ENCODE measurements around the gene VSTM5. TPM values are rescaled to one million over a fixed set of nuclear protein-coding genes. Genes with fewer than 3 reads are reported as not detected.

Gene VSTM5
- total RNA-seq, 1 experiment from 2014 or later = not detected

DNA sequence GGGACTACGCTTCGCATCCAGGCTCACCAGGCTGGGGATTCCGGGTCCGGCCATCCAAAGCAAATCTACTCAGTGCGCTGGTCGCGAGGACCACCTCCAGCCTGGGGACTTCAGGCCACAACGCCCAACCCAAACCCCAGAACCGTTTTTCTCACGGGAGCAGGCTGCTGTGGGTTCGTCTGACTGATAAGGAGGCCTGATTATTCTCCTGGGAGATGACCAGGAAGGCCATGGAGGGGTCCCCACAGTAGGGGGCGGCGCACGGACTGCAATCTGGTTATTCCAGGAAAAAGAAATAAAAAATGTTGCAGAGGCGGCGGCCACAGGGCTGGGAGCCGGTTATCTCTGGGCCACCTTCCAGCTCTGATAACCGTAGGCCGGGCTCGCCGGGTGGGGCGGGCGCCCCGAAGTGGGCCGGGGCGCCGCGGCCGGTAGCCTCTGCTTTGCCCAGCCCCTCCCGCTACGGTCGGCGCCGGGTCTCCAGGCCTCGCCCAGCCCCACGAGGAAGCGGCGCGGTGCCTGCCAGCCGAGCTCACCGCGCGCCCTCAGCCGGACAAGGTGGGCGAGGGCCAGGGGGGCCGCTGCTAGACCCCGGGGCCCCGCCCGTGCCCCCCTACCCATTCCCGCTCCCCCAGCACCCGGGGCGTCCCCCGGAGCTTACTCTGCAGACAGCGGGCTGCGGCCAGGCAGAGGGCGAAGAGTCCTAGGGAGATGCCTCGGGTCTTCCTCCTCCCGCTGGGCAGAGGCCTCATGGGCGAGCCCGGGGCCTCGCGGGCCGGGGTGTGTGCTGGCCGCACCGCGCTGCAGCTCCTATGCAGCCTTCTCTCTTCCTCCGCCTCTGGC, 446 bp downstream of the VSTM5 start:
- CTCF ChIA-PET = no interaction called here
- Histone ChIP-seq H3K4me2 (ENCODE audit: low read length) (no peak overlapping the region), H3K4me1 (ENCODE audit: control insufficient read depth in 1 of 2, insufficient read depth in 2 of 2, low read length in 2 of 2) (peaks cover 0 to 8% of the 10 kb centered on the region in 2 experiments; a peak in 1 of 4 replicates), H3K79me2 (ENCODE audit: insufficient read depth, low read length) (no peaks in the 10 kb centered on the region), H3K27ac (ENCODE audit: low read depth, low read length) (no peak overlapping the region), H3K27me3 (ENCODE audit: insufficient read depth, low read length) (no peaks in the 10 kb centered on the region), H4K20me1 (ENCODE audit: insufficient read depth) (no peaks in the 10 kb centered on the region), H3K9me2 (ENCODE audit: insufficient read depth) (no peaks in the 10 kb centered on the region), H3K36me3 (ENCODE audit: control insufficient read depth in 1 of 2, insufficient read depth in 2 of 2, low read length in 2 of 2) (no peaks in the 10 kb centered on the region), H3K9ac (ENCODE audit: low read length) (no peak overlapping the region), H2AFZ (ENCODE audit: low read depth, low read length, poor library complexity, severe bottlenecking) (no peak overlapping the region), H3K9me3 (ENCODE audit: control insufficient read depth in 1 of 2, insufficient read depth in 1 of 2, low read depth in 1 of 2, low read length in 2 of 2) (no peaks in the 10 kb centered on the region), H3K4me3 (replicated peaks in 1 of 2; ENCODE audit: low read depth in 1 of 2, low read length in 2 of 2) (no peak overlapping the region)
- RAD21 ChIA-PET (ENCODE audit: low non-redundant PET in 1 of 2, low total read pairs in 2 of 2, uncharacterized antibody in 2 of 2, unreplicated experiment in 2 of 2) = no interaction called here
- BruUV-seq (replicated peaks) = no TSS peak
- intact Hi-C loops (cut with micrococcal nuclease) = no loop called here
- TF ChIP-seq JUND (IDR thresholded peaks at IDR 0.05) (no peak), RAD21 (IDR thresholded peaks at IDR 0.05; ENCODE audit: low read depth) (no peak), EZH2 (IDR thresholded peaks at IDR 0.05) (no peak), EZH2phosphoT487 (IDR thresholded peaks at IDR 0.05; ENCODE audit: borderline replicate concordance) (no peak), SRF (IDR thresholded peaks at IDR 0.05; ENCODE audit: low read depth) (no peak), ZFX (IDR thresholded peaks at IDR 0.05) (no peak), SIN3A (IDR thresholded peaks at IDR 0.05; ENCODE audit: low read depth) (no peak)
- TF ChIP-seq, protein P1, sequence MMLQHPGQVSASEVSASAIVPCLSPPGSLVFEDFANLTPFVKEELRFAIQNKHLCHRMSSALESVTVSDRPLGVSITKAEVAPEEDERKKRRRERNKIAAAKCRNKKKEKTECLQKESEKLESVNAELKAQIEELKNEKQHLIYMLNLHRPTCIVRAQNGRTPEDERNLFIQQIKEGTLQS (IDR thresholded peaks at IDR 0.05) = no peak
- TF ChIP-seq, protein P2, sequence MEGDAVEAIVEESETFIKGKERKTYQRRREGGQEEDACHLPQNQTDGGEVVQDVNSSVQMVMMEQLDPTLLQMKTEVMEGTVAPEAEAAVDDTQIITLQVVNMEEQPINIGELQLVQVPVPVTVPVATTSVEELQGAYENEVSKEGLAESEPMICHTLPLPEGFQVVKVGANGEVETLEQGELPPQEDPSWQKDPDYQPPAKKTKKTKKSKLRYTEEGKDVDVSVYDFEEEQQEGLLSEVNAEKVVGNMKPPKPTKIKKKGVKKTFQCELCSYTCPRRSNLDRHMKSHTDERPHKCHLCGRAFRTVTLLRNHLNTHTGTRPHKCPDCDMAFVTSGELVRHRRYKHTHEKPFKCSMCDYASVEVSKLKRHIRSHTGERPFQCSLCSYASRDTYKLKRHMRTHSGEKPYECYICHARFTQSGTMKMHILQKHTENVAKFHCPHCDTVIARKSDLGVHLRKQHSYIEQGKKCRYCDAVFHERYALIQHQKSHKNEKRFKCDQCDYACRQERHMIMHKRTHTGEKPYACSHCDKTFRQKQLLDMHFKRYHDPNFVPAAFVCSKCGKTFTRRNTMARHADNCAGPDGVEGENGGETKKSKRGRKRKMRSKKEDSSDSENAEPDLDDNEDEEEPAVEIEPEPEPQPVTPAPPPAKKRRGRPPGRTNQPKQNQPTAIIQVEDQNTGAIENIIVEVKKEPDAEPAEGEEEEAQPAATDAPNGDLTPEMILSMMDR (IDR thresholded peaks at IDR 0.05 in 2 of 3, conservative IDR thresholded peaks at IDR 0.05 in 1 of 3; ENCODE audit: borderline replicate concordance in 1 of 3, insufficient read depth in 1 of 3, low read depth in 2 of 3, low read length in 2 of 3) = no peak
- TF ChIP-seq, protein P3, sequence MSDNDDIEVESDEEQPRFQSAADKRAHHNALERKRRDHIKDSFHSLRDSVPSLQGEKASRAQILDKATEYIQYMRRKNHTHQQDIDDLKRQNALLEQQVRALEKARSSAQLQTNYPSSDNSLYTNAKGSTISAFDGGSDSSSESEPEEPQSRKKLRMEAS (IDR thresholded peaks at IDR 0.05) = no peak
- DNase-seq (ENCODE audit: low read depth, low spot score) (no peak), ATAC-seq (no peak)
- POLR2A ChIA-PET = interaction anchor here (0.6 kb wide), 1 partner anchor 699 kb away, joined by 3 read pairs; no protein-coding TSS in a partner anchor

Data from HCT116 (cell line).